AG04449 (cell line): ENCODE data around the gene MVB12B.

ENCODE experiments used
- CTCF ChIA-PET: fragments of 350-600 bp; formaldehyde crosslinking; extraction: SDS; loops from one replicate; lab custom pipeline; 2021; ENCODE audit warnings: antibody characterized with exemption; lab: Yijun Ruan, JAX
- POLR2A ChIA-PET: fragments of 400-600, 350-600 bp; formaldehyde crosslinking; extraction: SDS; loops from one replicate; lab custom pipeline; 2020; ENCODE audit warnings: antibody characterized with exemption, inconsistent platforms; lab: Yijun Ruan, JAX
- DNase-seq: peaks from one replicate; pipeline ENCODE4 v3.0.0-alpha.2; 2010; ENCODE audit warnings: low read depth, low spot score
- H3K4me3 ChIP-seq: 2 replicates; pipeline ENCODE4 v1.5.1; 2011; ENCODE audit warnings: low read depth, mild to moderate bottlenecking, control low read depth, low read length
- TF ChIP-seq, protein P1 (sequence below): IDR thresholded peaks from one replicate; pipeline ENCODE4 v1.5.1; 2011; ENCODE audit warnings: mild to moderate bottlenecking, moderate library complexity, low read length, control low read depth, inconsistent platforms; ENCODE audit not compliant: insufficient read depth; ENCODE audit errors: missing control alignments

The MVB12B gene

GRCh38 chr9:126437268-126437666 lies 110.6 kb downstream of the MVB12B start:
- no peak for DNase-seq
- CTCF ChIA-PET = interaction anchor here (0.8 to 2.2 kb wide), 6 partner anchors 9 to 63 kb away, joined by 3 to 11 read pairs (median 4); no protein-coding TSS in a partner anchor

GRCh38 chr9:126437701-126438100 lies 111.1 kb downstream of the MVB12B start:
- ChIA-PET POLR2A (no interaction called here), CTCF (interaction anchor here (0.8 to 2.2 kb wide), 6 partner anchors 10 to 62 kb away, joined by 3 to 11 read pairs (median 4); no protein-coding TSS in a partner anchor)
- H3K4me3 ChIP-seq = no peak overlapping the region
- TF ChIP-seq, protein P1, sequence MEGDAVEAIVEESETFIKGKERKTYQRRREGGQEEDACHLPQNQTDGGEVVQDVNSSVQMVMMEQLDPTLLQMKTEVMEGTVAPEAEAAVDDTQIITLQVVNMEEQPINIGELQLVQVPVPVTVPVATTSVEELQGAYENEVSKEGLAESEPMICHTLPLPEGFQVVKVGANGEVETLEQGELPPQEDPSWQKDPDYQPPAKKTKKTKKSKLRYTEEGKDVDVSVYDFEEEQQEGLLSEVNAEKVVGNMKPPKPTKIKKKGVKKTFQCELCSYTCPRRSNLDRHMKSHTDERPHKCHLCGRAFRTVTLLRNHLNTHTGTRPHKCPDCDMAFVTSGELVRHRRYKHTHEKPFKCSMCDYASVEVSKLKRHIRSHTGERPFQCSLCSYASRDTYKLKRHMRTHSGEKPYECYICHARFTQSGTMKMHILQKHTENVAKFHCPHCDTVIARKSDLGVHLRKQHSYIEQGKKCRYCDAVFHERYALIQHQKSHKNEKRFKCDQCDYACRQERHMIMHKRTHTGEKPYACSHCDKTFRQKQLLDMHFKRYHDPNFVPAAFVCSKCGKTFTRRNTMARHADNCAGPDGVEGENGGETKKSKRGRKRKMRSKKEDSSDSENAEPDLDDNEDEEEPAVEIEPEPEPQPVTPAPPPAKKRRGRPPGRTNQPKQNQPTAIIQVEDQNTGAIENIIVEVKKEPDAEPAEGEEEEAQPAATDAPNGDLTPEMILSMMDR = no peak
- DNase-seq = no peak

More at GRCh38 chr9:126437268-126437666, 110.6 kb downstream of the MVB12B start:
- POLR2A ChIA-PET = no interaction called here
- no peak overlapping the region for H3K4me3 ChIP-seq
- TF ChIP-seq, protein P1 = no peak

GRCh38 chr9:126438741-126439401 lies 112.2 kb downstream of the MVB12B start:
- no peak overlapping the region for H3K4me3 ChIP-seq
- no peak for DNase-seq
- TF ChIP-seq, protein P1 = no peak
- ChIA-PET POLR2A (no interaction called here), CTCF (interaction anchor here (0.8 kb wide), 1 partner anchor 53 kb away, joined by 3 read pairs; no protein-coding TSS in a partner anchor)

GRCh38 chr9:126439402-126439765 lies 112.8 kb downstream of the MVB12B start:
- CTCF ChIA-PET = interaction anchor here (2.2 kb wide), 1 partner anchor 61 kb away, joined by 6 read pairs; no protein-coding TSS in a partner anchor
- POLR2A ChIA-PET = no interaction called here
- TF ChIP-seq, protein P1 = no peak
- DNase-seq = peak; percentile 59
- no peak overlapping the region for H3K4me3 ChIP-seq

GRCh38 chr9:126439883-126440653 lies 113.4 kb downstream of the MVB12B start:
- POLR2A ChIA-PET = no interaction called here
- no peak for DNase-seq
- TF ChIP-seq, protein P1 = no peak
- no peak overlapping the region for H3K4me3 ChIP-seq
- CTCF ChIA-PET = interaction anchor here (1.3 to 3.8 kb wide), 3 partner anchors 16 to 60 kb away, joined by 4 to 14 read pairs (median 6); no protein-coding TSS in a partner anchor

DNA sequence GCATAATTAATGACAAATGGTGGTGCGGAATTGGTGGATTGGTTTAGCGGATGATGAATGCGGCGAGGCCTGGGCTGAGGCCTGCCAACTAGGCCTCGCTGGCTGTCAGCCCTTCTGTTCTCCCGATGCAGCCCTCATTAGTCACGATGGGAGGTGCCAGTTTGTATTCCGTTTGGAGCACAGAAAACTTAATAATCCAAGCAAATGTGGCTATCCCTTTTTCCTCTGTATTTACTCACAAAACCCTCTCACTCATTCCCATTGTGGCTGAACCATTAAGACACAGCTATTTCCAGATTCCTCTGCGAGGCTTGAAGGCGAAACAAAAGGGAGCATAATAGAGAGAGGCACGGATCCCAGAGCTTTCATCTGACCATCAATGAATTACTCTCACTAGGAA lies 114.3 kb downstream of the MVB12B start:
- CTCF ChIA-PET = interaction anchor here (0.8 to 3.8 kb wide), 5 partner anchors 8 to 60 kb away, joined by 3 to 14 read pairs (median 5); no protein-coding TSS in a partner anchor
- TF ChIP-seq, protein P1 = no peak
- peak; percentile 9 for DNase-seq
- H3K4me3 ChIP-seq = no peak overlapping the region
- POLR2A ChIA-PET = no interaction called here
